Neural cell (in vitro differentiated cells): ENCODE measurements around the gene IQSEC2. TPM values are rescaled to one million over a fixed set of nuclear protein-coding genes. Genes with fewer than 3 reads are reported as not detected.

ENCODE experiments used
- H2AFZ ChIP-seq: fragments of 200-600, 300-800 bp; sonication (generic), shearing (Covaris generic); 2 replicates; pipeline ENCODE4 v1.6.0; 2014; ENCODE audit warnings: low read depth, mild to moderate bottlenecking, antibody characterized with exemption, low read length, moderate library complexity
- H3F3A ChIP-seq: fragments of 200-600 bp; shearing (Covaris generic); 2 replicates; pipeline ENCODE4 v1.6.1; 2016; ENCODE audit warnings: mild to moderate bottlenecking, moderate library complexity, mixed read lengths, antibody characterized with exemption, low read length; ENCODE audit not compliant: insufficient read depth, poor library complexity, severe bottlenecking
- H3K27ac ChIP-seq: fragments of 200-600, 300-800 bp; sonication (generic), shearing (Covaris generic); 2 replicates; pipeline ENCODE4 v1.5.1; 2014; ENCODE audit warnings: mild to moderate bottlenecking, low read length, moderate library complexity
- H3K27me3 ChIP-seq: fragments of 300-800, 200-600 bp; sonication (generic), shearing (Covaris generic); 2 replicates; pipeline ENCODE4 v1.6.0; 2014; ENCODE audit warnings: mild to moderate bottlenecking, low read depth, low read length, moderate library complexity; ENCODE audit not compliant: insufficient read depth
- H3K36me3 ChIP-seq: fragments of 300-800, 200-600 bp; sonication (generic), shearing (Covaris generic); 2 replicates; pipeline ENCODE4 v1.5.1; 2014; ENCODE audit warnings: mild to moderate bottlenecking, antibody characterized with exemption, low read length, moderate library complexity; ENCODE audit not compliant: insufficient read depth
- H3K4me2 ChIP-seq: fragments of 300-800, 200-600 bp; sonication (generic), shearing (Covaris generic); 2 replicates; pipeline ENCODE4 v1.6.0; 2014; ENCODE audit warnings: mild to moderate bottlenecking, low read length
- H3K4me3 ChIP-seq: fragments of 300-800, 200-600 bp; sonication (generic), shearing (Covaris generic); 2 replicates; pipeline ENCODE4 v1.5.1; 2014; ENCODE audit warnings: mild to moderate bottlenecking, low read length, moderate library complexity
- H3K79me2 ChIP-seq: fragments of 200-600 bp; shearing (Covaris generic); replicated peaks from 2 replicates; pipeline ENCODE4 v1.6.0; 2014; ENCODE audit warnings: mild to moderate bottlenecking, low read length, moderate library complexity; ENCODE audit not compliant: insufficient read depth
- H3K9ac ChIP-seq: fragments of 300-800, 200-600 bp; sonication (generic), shearing (Covaris generic); 2 replicates; pipeline ENCODE4 v1.6.1; 2016; ENCODE audit warnings: mild to moderate bottlenecking, low read length, mixed read lengths
- H3K9me2 ChIP-seq: fragments of 200-600 bp; shearing (Covaris generic); 2 replicates; pipeline ENCODE4 v1.6.1; 2016; ENCODE audit warnings: mild to moderate bottlenecking, low read length, mixed read lengths; ENCODE audit not compliant: insufficient read depth
- H3K9me3 ChIP-seq: fragments of 200-600, 300-800 bp; sonication (generic), shearing (Covaris generic); 2 replicates; pipeline ENCODE4 v1.6.1; 2016; ENCODE audit warnings: mild to moderate bottlenecking, mixed run types, low read length, moderate library complexity, mixed read lengths
- H4K20me1 ChIP-seq: fragments of 200-600 bp; shearing (Covaris generic); 2 replicates; pipeline ENCODE4 v1.6.1; 2016; ENCODE audit warnings: mild to moderate bottlenecking, mixed run types; ENCODE audit not compliant: insufficient read depth
- EP300 ChIP-seq: fragments of 450-650 bp; conservative IDR thresholded peaks from 2 replicates; pipeline ENCODE4 v1.6.1; 2014; ENCODE audit warnings: antibody characterized with exemption, mild to moderate bottlenecking, moderate library complexity; ENCODE audit not compliant: poor library complexity, severe bottlenecking
- EZH2 ChIP-seq: fragments of 200-600, 300-800 bp; shearing (Covaris generic), sonication (generic); IDR thresholded peaks from 2 replicates; pipeline ENCODE4 v1.6.1; 2014; ENCODE audit warnings: antibody characterized with exemption, low read length, borderline replicate concordance, mild to moderate bottlenecking; ENCODE audit not compliant: insufficient read depth, poor library complexity, severe bottlenecking
- MXI1 ChIP-seq: fragments of 450-650 bp; conservative IDR thresholded peaks from 2 replicates; pipeline ENCODE4 v1.6.1; 2014; ENCODE audit warnings: antibody characterized with exemption, mild to moderate bottlenecking; ENCODE audit not compliant: poor library complexity, severe bottlenecking
- POLR2AphosphoS5 ChIP-seq: IDR thresholded peaks from 2 replicates; pipeline ENCODE4 v1.6.1; 2012
- RAD21 ChIP-seq: fragments of 450-650 bp; conservative IDR thresholded peaks from 2 replicates; pipeline ENCODE4 v1.6.1; 2014; ENCODE audit warnings: antibody characterized with exemption, mild to moderate bottlenecking, moderate library complexity
- SMC3 ChIP-seq: fragments of 450-650 bp; conservative IDR thresholded peaks from 2 replicates; pipeline ENCODE4 v1.6.1; 2014; ENCODE audit warnings: antibody characterized with exemption, mild to moderate bottlenecking, moderate library complexity; ENCODE audit not compliant: poor library complexity
- TAF1 ChIP-seq: IDR thresholded peaks from 2 replicates; pipeline ENCODE4 v1.6.1; 2012; ENCODE audit warnings: low read depth
- polyA plus RNA-seq: library from polyadenylated mRNA; depleted of rRNA; stranded (reverse); fragments of >200 nt; gene quantifications from 2 replicates; pipeline ENCODE4 v1.2.3, GENCODE V29; 2014
- TF ChIP-seq, protein P1 (sequence below): IDR thresholded peaks from 2 replicates; pipeline ENCODE4 v1.6.1; 2012; ENCODE audit warnings: borderline replicate concordance
- TF ChIP-seq, protein P2 (sequence below): fragments of 450-650 bp; IDR thresholded peaks from 2 replicates; pipeline ENCODE4 v1.5.1; 2014; ENCODE audit warnings: antibody characterized with exemption, mild to moderate bottlenecking, moderate library complexity; ENCODE audit not compliant: poor library complexity, severe bottlenecking

IQSEC2 gene
- polyA plus RNA-seq, 1 donor from 2014 or later, result 2.4 TPM

DNA sequence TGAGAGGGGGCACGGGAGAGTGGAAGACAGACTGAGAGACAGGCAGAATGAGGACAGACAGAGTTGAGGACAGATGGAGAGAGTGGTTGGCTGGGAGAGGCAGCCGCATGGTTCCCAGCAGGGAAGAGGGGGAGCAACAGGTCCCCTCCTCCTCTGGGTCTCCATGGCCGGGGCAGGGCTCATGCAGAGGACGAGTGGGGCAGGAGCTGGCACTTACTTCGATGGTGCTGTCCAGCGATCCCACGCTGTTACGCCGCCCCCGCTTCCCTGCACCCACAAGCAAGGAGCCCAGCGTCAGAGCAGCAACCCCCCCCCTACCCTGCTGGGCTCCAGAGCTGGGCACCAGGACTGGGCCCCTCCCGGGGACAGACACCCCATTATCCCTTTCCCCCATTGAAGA is 45.8 kb downstream of the IQSEC2 start:
- H3K9me3 ChIP-seq, result no peaks in the 10 kb centered on the region
- no peaks in the 10 kb centered on the region for H3K9me2 ChIP-seq
- H3K4me2 ChIP-seq, result no peak overlapping the region
- TF ChIP-seq RAD21 (no peak), POLR2AphosphoS5 (no peak), SMC3 (no peak), TAF1 (no peak), EP300 (no peak), EZH2 (no peak), MXI1 (no peak)
- TF ChIP-seq, protein P1, sequence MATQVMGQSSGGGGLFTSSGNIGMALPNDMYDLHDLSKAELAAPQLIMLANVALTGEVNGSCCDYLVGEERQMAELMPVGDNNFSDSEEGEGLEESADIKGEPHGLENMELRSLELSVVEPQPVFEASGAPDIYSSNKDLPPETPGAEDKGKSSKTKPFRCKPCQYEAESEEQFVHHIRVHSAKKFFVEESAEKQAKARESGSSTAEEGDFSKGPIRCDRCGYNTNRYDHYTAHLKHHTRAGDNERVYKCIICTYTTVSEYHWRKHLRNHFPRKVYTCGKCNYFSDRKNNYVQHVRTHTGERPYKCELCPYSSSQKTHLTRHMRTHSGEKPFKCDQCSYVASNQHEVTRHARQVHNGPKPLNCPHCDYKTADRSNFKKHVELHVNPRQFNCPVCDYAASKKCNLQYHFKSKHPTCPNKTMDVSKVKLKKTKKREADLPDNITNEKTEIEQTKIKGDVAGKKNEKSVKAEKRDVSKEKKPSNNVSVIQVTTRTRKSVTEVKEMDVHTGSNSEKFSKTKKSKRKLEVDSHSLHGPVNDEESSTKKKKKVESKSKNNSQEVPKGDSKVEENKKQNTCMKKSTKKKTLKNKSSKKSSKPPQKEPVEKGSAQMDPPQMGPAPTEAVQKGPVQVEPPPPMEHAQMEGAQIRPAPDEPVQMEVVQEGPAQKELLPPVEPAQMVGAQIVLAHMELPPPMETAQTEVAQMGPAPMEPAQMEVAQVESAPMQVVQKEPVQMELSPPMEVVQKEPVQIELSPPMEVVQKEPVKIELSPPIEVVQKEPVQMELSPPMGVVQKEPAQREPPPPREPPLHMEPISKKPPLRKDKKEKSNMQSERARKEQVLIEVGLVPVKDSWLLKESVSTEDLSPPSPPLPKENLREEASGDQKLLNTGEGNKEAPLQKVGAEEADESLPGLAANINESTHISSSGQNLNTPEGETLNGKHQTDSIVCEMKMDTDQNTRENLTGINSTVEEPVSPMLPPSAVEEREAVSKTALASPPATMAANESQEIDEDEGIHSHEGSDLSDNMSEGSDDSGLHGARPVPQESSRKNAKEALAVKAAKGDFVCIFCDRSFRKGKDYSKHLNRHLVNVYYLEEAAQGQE, result no peak
- TF ChIP-seq, protein P2, sequence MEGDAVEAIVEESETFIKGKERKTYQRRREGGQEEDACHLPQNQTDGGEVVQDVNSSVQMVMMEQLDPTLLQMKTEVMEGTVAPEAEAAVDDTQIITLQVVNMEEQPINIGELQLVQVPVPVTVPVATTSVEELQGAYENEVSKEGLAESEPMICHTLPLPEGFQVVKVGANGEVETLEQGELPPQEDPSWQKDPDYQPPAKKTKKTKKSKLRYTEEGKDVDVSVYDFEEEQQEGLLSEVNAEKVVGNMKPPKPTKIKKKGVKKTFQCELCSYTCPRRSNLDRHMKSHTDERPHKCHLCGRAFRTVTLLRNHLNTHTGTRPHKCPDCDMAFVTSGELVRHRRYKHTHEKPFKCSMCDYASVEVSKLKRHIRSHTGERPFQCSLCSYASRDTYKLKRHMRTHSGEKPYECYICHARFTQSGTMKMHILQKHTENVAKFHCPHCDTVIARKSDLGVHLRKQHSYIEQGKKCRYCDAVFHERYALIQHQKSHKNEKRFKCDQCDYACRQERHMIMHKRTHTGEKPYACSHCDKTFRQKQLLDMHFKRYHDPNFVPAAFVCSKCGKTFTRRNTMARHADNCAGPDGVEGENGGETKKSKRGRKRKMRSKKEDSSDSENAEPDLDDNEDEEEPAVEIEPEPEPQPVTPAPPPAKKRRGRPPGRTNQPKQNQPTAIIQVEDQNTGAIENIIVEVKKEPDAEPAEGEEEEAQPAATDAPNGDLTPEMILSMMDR, result no peak
- no peak overlapping the region for H2AFZ ChIP-seq
- no peaks in the 10 kb centered on the region for H4K20me1 ChIP-seq
- no peak overlapping the region for H3K4me3 ChIP-seq
- no peak overlapping the region for H3K9ac ChIP-seq
- no peaks in the 10 kb centered on the region for H3K27me3 ChIP-seq
- no peak overlapping the region for H3K27ac ChIP-seq
- no peaks in the 10 kb centered on the region for H3K36me3 ChIP-seq
- H3F3A ChIP-seq, result no peaks in the 10 kb centered on the region
- no peaks in the 10 kb centered on the region for H3K79me2 ChIP-seq

DNA sequence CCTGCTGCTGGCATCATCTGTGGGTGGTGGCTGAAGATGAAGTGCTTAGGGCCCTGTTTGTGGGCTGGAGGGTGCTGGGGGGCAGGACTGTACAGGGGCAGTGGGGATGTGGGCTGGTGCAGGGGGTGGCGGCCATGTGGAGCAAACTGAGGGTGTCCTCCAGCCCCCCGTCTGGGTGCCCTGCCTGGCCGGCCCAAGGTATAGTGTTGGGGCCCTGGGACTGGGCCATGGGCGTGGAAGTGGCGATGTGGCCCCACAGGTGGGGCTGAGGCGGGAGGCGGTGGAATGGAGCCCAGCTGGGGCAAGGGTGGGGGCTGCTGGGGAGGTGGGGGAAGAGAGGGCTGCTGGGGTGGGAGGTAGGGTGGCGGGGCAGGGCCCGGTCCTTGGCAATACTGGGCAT is 46.9 kb downstream of the IQSEC2 start:
- Histone ChIP-seq H3K27ac (no peak overlapping the region), H3K27me3 (no peaks in the 10 kb centered on the region), H3K79me2 (no peaks in the 10 kb centered on the region), H2AFZ (no peak overlapping the region), H3K9me2 (no peaks in the 10 kb centered on the region), H3K36me3 (no peaks in the 10 kb centered on the region), H3K9me3 (no peaks in the 10 kb centered on the region), H3K9ac (no peak overlapping the region), H3K4me3 (no peak overlapping the region), H3F3A (no peaks in the 10 kb centered on the region), H4K20me1 (no peaks in the 10 kb centered on the region), H3K4me2 (no peak overlapping the region)
- TF ChIP-seq, protein P1, result no peak
- TF ChIP-seq, protein P2, result no peak
- TF ChIP-seq EZH2 (no peak), TAF1 (no peak), POLR2AphosphoS5 (no peak), RAD21 (no peak), MXI1 (no peak), EP300 (no peak), SMC3 (no peak)
